Loucy (cell line): ENCODE measurements around the gene PLCH1.

Experiments
- H2AFZ ChIP-seq: fragments of 200-600 bp; sonication (generic); 2 replicates; pipeline ENCODE4 v1.6.0; 2016; ENCODE audit warnings: antibody characterized with exemption, mild to moderate bottlenecking, low read length, moderate library complexity
- H3F3A ChIP-seq: fragments of 200-600 bp; 2 replicates; pipeline ENCODE4 v1.6.0; 2016; ENCODE audit warnings: antibody characterized with exemption, low read depth, mild to moderate bottlenecking
- H3K27me3 ChIP-seq: fragments of 200-600 bp; sonication (generic); 2 replicates; pipeline ENCODE4 v1.6.1; 2014; ENCODE audit warnings: low read length, mild to moderate bottlenecking; ENCODE audit not compliant: insufficient read depth, poor library complexity, severe bottlenecking
- H3K36me3 ChIP-seq: fragments of 200-600 bp; sonication (generic); 2 replicates; pipeline ENCODE4 v1.6.1; 2016; ENCODE audit warnings: low read length; ENCODE audit not compliant: insufficient read depth
- H3K4me1 ChIP-seq: fragments of 200-600 bp; sonication (generic); 2 replicates; pipeline ENCODE4 v1.5.1; 2014; ENCODE audit warnings: low read length, mild to moderate bottlenecking; ENCODE audit not compliant: insufficient read depth, poor library complexity, severe bottlenecking
- H3K4me2 ChIP-seq: fragments of 200-600 bp; sonication (generic); 2 replicates; pipeline ENCODE4 v1.6.0; 2014; ENCODE audit warnings: antibody characterized with exemption, low read length, low read depth, mild to moderate bottlenecking; ENCODE audit not compliant: poor library complexity, severe bottlenecking
- H3K4me3 ChIP-seq: fragments of 200-600 bp; sonication (generic); 2 replicates; pipeline ENCODE4 v1.5.1; 2014; ENCODE audit warnings: low read length, mild to moderate bottlenecking, mixed read lengths; ENCODE audit not compliant: poor library complexity, severe bottlenecking
- H3K79me2 ChIP-seq: fragments of 200-600 bp; sonication (generic); 2 replicates; pipeline ENCODE4 v1.6.1; 2014; ENCODE audit warnings: low read length; ENCODE audit not compliant: insufficient read depth
- H3K9ac ChIP-seq: fragments of 200-600 bp; sonication (generic); 2 replicates; pipeline ENCODE4 v1.6.0; 2014; ENCODE audit warnings: mild to moderate bottlenecking, low read depth, low read length, moderate library complexity; ENCODE audit not compliant: poor library complexity, severe bottlenecking
- H3K9me2 ChIP-seq: fragments of 200-600 bp; sonication (generic); replicated peaks from 2 replicates; pipeline ENCODE4 v1.6.1; 2016; ENCODE audit warnings: low read depth, low read length, mixed read lengths
- H3K9me3 ChIP-seq: fragments of 200-600 bp; sonication (generic); 2 replicates; pipeline ENCODE4 v1.6.1; 2014; ENCODE audit warnings: mild to moderate bottlenecking, antibody characterized with exemption, low read length, low read depth; ENCODE audit not compliant: insufficient read depth
- H4K20me1 ChIP-seq: fragments of 200-600 bp; sonication (generic); 2 replicates; pipeline ENCODE4 v1.6.0; 2014; ENCODE audit warnings: antibody characterized with exemption, low read length, mild to moderate bottlenecking; ENCODE audit not compliant: insufficient read depth, poor library complexity, severe bottlenecking
- EZH2phosphoT487 ChIP-seq: fragments of 200-600 bp; IDR thresholded peaks from 2 replicates; pipeline ENCODE4 v1.6.1; 2018; ENCODE audit warnings: antibody characterized with exemption, mild to moderate bottlenecking, moderate library complexity, borderline replicate concordance
- TF ChIP-seq, protein P1 (sequence below): fragments of 200-600 bp; sonication (generic); conservative IDR thresholded peaks from 2 replicates; pipeline ENCODE4 v1.5.1; 2014; ENCODE audit warnings: mild to moderate bottlenecking, antibody characterized with exemption, low read length

Gene PLCH1

GRCh38 chr3:155444771-155445170 is 300.1 kb downstream of the PLCH1 start:
- Histone ChIP-seq H3K9me3 (no peaks in the 10 kb centered on the region), H4K20me1 (no peaks in the 10 kb centered on the region), H3K4me1 (no peaks in the 10 kb centered on the region), H3K79me2 (no peaks in the 10 kb centered on the region), H3K9me2 (no peaks in the 10 kb centered on the region), H3F3A (no peaks in the 10 kb centered on the region), H3K36me3 (no peaks in the 10 kb centered on the region), H3K4me2 (no peak overlapping the region), H3K4me3 (no peak overlapping the region), H3K27me3 (no peaks in the 10 kb centered on the region), H3K9ac (no peak overlapping the region), H2AFZ (no peak overlapping the region)
- TF ChIP-seq EZH2phosphoT487 = no peak
- TF ChIP-seq, protein P1, sequence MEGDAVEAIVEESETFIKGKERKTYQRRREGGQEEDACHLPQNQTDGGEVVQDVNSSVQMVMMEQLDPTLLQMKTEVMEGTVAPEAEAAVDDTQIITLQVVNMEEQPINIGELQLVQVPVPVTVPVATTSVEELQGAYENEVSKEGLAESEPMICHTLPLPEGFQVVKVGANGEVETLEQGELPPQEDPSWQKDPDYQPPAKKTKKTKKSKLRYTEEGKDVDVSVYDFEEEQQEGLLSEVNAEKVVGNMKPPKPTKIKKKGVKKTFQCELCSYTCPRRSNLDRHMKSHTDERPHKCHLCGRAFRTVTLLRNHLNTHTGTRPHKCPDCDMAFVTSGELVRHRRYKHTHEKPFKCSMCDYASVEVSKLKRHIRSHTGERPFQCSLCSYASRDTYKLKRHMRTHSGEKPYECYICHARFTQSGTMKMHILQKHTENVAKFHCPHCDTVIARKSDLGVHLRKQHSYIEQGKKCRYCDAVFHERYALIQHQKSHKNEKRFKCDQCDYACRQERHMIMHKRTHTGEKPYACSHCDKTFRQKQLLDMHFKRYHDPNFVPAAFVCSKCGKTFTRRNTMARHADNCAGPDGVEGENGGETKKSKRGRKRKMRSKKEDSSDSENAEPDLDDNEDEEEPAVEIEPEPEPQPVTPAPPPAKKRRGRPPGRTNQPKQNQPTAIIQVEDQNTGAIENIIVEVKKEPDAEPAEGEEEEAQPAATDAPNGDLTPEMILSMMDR = no peak

GRCh38 chr3:155443815-155444214 is 301.1 kb downstream of the PLCH1 start:
- Histone ChIP-seq H3K4me2 (no peak overlapping the region), H3K9ac (no peak overlapping the region), H3K79me2 (no peaks in the 10 kb centered on the region), H3K27me3 (no peaks in the 10 kb centered on the region), H4K20me1 (no peaks in the 10 kb centered on the region), H3K36me3 (no peaks in the 10 kb centered on the region), H3K4me1 (no peaks in the 10 kb centered on the region), H3K9me3 (no peaks in the 10 kb centered on the region), H3K9me2 (no peaks in the 10 kb centered on the region), H3F3A (no peaks in the 10 kb centered on the region), H3K4me3 (no peak overlapping the region), H2AFZ (no peak overlapping the region)
- TF ChIP-seq EZH2phosphoT487 = no peak
- TF ChIP-seq, protein P1 = no peak

- H3K9me3 ChIP-seq = no peaks in the 10 kb centered on the region
- no peaks in the 10 kb centered on the region for H3K27me3 ChIP-seq
- H3K79me2 ChIP-seq = no peaks in the 10 kb centered on the region
- H3K9ac ChIP-seq = no peak overlapping the region
- H3K9me2 ChIP-seq = no peaks in the 10 kb centered on the region
- no peak overlapping the region for H3K4me3 ChIP-seq
- H4K20me1 ChIP-seq = no peaks in the 10 kb centered on the region
- no peak overlapping the region for H3K4me2 ChIP-seq
- H3K36me3 ChIP-seq = no peaks in the 10 kb centered on the region
- TF ChIP-seq, protein P1 = no peak
- TF ChIP-seq EZH2phosphoT487 = no peak
- no peak overlapping the region for H2AFZ ChIP-seq
- H3F3A ChIP-seq = no peaks in the 10 kb centered on the region
- no peaks in the 10 kb centered on the region for H3K4me1 ChIP-seq
These were observed 302.8 kb downstream of the PLCH1 start for GRCh38 chr3:155442072-155442471.
